DOHH2 (cell line): ENCODE data around the gene SLC6A1.

Experiments used
- H3F3A ChIP-seq: fragments of 200-600 bp; sonication (generic), shearing (Covaris generic); 2 replicates; pipeline ENCODE4 v1.6.0; 2016; ENCODE audit warnings: antibody characterized with exemption, mild to moderate bottlenecking; ENCODE audit not compliant: control insufficient read depth, insufficient read depth
- H3K27ac ChIP-seq: fragments of 200-600 bp; sonication (generic); 2 replicates; pipeline ENCODE4 v1.5.1; 2014; ENCODE audit warnings: low read depth, mild to moderate bottlenecking, low read length, moderate library complexity
- H3K27me3 ChIP-seq: fragments of 200-600 bp; sonication (generic); 2 replicates; pipeline ENCODE4 v1.6.1; 2014; ENCODE audit warnings: mild to moderate bottlenecking, low read length, mixed read lengths; ENCODE audit not compliant: control insufficient read depth
- H3K36me3 ChIP-seq: fragments of 200-600 bp; sonication (generic); 2 replicates; pipeline ENCODE4 v1.6.1; 2014; ENCODE audit warnings: mild to moderate bottlenecking, low read length, moderate library complexity, mixed read lengths; ENCODE audit not compliant: control insufficient read depth
- H3K4me1 ChIP-seq: fragments of 200-600 bp; sonication (generic); 2 replicates; pipeline ENCODE4 v1.6.1; 2014; ENCODE audit warnings: mild to moderate bottlenecking, low read length, mixed read lengths; ENCODE audit not compliant: control insufficient read depth
- H3K4me2 ChIP-seq: fragments of 200-600 bp; sonication (generic); 2 replicates; pipeline ENCODE4 v1.6.0; 2014; ENCODE audit warnings: mild to moderate bottlenecking, low read length, moderate library complexity
- H3K4me3 ChIP-seq: fragments of 200-600 bp; sonication (generic); 2 replicates; pipeline ENCODE4 v1.5.1; 2014; ENCODE audit warnings: mild to moderate bottlenecking, low read length, mixed read lengths
- H3K79me2 ChIP-seq: fragments of 200-600 bp; sonication (generic); 2 replicates; pipeline ENCODE4 v1.6.1; 2014; ENCODE audit warnings: mild to moderate bottlenecking, low read length, mixed read lengths; ENCODE audit not compliant: control insufficient read depth
- H3K9me2 ChIP-seq: fragments of 200-600 bp; sonication (generic); replicated peaks from 2 replicates; pipeline ENCODE4 v1.6.1; 2014; ENCODE audit warnings: mild to moderate bottlenecking, low read length, mixed read lengths; ENCODE audit not compliant: control insufficient read depth
- H3K9me3 ChIP-seq: fragments of 200-600 bp; sonication (generic); 2 replicates; pipeline ENCODE4 v1.6.1; 2014; ENCODE audit warnings: antibody characterized with exemption, low read length, mixed read lengths; ENCODE audit not compliant: control insufficient read depth, insufficient read depth
- H4K20me1 ChIP-seq: fragments of 200-600 bp; sonication (generic); 2 replicates; pipeline ENCODE4 v1.6.0; 2014; ENCODE audit warnings: low read depth, mild to moderate bottlenecking, antibody characterized with exemption, low read length, moderate library complexity; ENCODE audit not compliant: control insufficient read depth, insufficient read depth
- EZH2phosphoT487 ChIP-seq: fragments of 200-600 bp; sonication (generic); IDR thresholded peaks from 2 replicates; pipeline ENCODE4 v1.6.1; 2017; ENCODE audit warnings: borderline replicate concordance, mild to moderate bottlenecking, antibody characterized with exemption, low read length, moderate library complexity, mixed read lengths
- TF ChIP-seq, protein P1 (sequence below): fragments of 200-600 bp; sonication (generic); IDR thresholded peaks from one replicate; pipeline ENCODE4 v1.5.1; 2014; ENCODE audit warnings: antibody characterized with exemption, mild to moderate bottlenecking, low read depth, low read length; ENCODE audit not compliant: poor library complexity, severe bottlenecking

Gene SLC6A1

DNA sequence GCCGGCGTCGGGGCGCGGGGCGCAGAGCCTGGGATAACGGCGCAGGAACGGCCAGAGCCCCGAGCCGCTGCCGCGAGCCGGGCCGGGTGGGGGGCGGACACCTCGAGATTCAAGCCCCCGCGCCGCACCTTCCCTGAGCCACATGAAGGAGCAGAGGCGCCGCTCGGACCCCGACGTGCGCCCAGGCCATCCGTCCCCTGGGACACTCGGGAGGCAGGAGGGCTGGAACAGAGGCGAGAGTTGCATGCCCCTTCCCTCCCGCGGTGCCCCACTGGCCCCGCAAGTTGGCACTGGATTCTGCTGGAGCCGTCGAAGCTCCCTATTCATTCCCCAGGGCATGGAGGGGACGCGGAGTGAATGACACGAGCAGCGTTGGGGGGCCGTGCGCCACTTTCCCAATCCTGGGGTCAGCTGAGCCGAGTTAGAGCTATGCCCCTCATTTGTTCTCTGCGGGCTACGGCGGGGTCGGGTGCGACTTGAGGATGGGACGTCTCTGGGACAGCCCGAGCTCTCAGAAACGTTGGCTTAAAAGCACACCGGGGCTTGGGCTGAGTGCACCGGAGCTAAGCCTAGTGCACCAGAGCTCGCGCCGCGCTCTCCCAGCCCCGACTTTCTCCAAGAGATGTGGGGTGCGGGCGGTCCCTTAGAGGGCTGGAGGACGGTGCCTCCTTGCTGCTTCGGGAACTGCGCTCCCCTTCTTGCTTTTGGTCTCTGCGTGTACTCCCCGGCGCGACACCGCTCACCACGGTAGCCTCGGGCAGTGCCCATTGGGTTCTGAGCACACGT is 588 bp downstream of the SLC6A1 start:
- Histone ChIP-seq H4K20me1 (no peaks in the 10 kb centered on the region), H3K4me2 (no peak overlapping the region)

DNA sequence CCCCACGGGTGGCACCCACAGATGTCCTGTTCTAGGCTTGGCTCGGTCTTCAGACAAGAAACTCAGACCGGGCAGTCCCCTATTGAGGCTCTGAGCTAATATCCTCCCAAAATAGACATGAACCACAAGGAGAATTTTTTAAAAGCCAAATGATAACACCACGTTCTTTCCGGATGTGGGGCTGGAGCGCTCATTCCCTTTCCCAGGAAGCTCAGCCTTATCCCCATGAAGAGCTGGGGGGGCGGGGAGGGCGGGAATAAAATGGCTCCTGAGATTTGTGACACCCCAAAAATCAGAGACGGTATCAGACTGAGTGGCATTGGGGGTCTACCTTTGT is 1.1 kb downstream of the SLC6A1 start:
- Histone ChIP-seq H3K79me2 (no peaks in the 10 kb centered on the region), H3K4me2 (no peak overlapping the region), H3K36me3 (no peaks in the 10 kb centered on the region), H3K4me3 (no peak overlapping the region), H3K27ac (no peak overlapping the region), H3K27me3 (no peaks in the 10 kb centered on the region), H3K9me2 (no peaks in the 10 kb centered on the region), H3K4me1 (no peaks in the 10 kb centered on the region), H3F3A (no peaks in the 10 kb centered on the region), H3K9me3 (no peaks in the 10 kb centered on the region), H4K20me1 (no peaks in the 10 kb centered on the region)
- TF ChIP-seq, protein P1, sequence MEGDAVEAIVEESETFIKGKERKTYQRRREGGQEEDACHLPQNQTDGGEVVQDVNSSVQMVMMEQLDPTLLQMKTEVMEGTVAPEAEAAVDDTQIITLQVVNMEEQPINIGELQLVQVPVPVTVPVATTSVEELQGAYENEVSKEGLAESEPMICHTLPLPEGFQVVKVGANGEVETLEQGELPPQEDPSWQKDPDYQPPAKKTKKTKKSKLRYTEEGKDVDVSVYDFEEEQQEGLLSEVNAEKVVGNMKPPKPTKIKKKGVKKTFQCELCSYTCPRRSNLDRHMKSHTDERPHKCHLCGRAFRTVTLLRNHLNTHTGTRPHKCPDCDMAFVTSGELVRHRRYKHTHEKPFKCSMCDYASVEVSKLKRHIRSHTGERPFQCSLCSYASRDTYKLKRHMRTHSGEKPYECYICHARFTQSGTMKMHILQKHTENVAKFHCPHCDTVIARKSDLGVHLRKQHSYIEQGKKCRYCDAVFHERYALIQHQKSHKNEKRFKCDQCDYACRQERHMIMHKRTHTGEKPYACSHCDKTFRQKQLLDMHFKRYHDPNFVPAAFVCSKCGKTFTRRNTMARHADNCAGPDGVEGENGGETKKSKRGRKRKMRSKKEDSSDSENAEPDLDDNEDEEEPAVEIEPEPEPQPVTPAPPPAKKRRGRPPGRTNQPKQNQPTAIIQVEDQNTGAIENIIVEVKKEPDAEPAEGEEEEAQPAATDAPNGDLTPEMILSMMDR, result no peak
- no peak for TF ChIP-seq EZH2phosphoT487

More for the DNA sequence above, 588 bp downstream of the SLC6A1 start:
- TF ChIP-seq, protein P1, result no peak
- no peak for TF ChIP-seq EZH2phosphoT487
- no peak overlapping the region for H3K27ac ChIP-seq
- no peaks in the 10 kb centered on the region for H3K36me3 ChIP-seq
- H3K9me2 ChIP-seq, result no peaks in the 10 kb centered on the region
- H3K4me1 ChIP-seq, result no peaks in the 10 kb centered on the region
- no peak overlapping the region for H3K4me3 ChIP-seq
- no peaks in the 10 kb centered on the region for H3F3A ChIP-seq
- no peaks in the 10 kb centered on the region for H3K9me3 ChIP-seq
- H3K79me2 ChIP-seq, result no peaks in the 10 kb centered on the region
- no peaks in the 10 kb centered on the region for H3K27me3 ChIP-seq

DNA sequence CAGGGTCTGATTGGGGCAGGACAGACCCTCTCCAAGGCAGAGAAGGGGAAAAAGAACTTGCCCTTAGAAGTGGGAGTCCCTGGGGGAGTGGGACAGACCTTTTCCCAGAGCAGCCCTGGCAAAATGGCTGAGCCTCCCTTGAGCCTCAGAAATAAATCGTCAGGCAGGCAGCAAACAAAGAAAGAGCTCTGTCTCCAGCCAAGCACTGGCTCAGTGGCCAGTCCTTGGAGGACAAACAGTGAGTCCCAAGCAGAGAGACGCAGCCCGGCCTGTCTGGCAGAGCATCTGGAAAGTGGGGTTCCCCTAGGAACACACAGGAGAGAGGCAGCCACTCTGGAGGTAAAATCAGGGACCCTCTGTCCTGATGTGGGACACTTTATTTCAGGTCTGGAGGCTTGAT is 1.8 kb downstream of the SLC6A1 start:
- Histone ChIP-seq H3K27me3 (no peaks in the 10 kb centered on the region), H4K20me1 (no peaks in the 10 kb centered on the region), H3K27ac (no peak overlapping the region), H3K4me1 (no peaks in the 10 kb centered on the region), H3K4me2 (no peak overlapping the region), H3K9me2 (no peaks in the 10 kb centered on the region), H3K4me3 (no peak overlapping the region), H3K9me3 (no peaks in the 10 kb centered on the region), H3K36me3 (no peaks in the 10 kb centered on the region), H3F3A (no peaks in the 10 kb centered on the region), H3K79me2 (no peaks in the 10 kb centered on the region)
- TF ChIP-seq, protein P1, result no peak
- TF ChIP-seq EZH2phosphoT487, result no peak
